ENCODE results near the gene IFIH1. TPM values are rescaled to one million over a fixed set of nuclear protein-coding genes. Genes with fewer than 3 reads are reported as not detected.
A peak's percentile ranks its signal among the peaks of the same experiment; 100 is the strongest.

IFIH1 gene
- total and polyA plus RNA-seq, 9 of the 15 experiments (the other 6 are each of a cell fraction or from before 2014, with no cell fraction given), result 0.15 to 1.2 (median 0.60) TPM; not detected in 1

GRCh38 chr2:162318328-162319180, at the start of gene IFIH1 (continued):
- TF ChIP-seq BRF2 (IDR thresholded peaks at IDR 0.05; ENCODE audit: borderline replicate concordance, insufficient read depth, insufficient read length), result no peak
- TF ChIP-seq ZNF76 (CRISPR knock-in tag; IDR thresholded peaks at IDR 0.05; ENCODE audit: borderline replicate concordance), result no peak
- peak; percentile 21; the same call in 1 of the 2 replicates for TF ChIP-seq L3MBTL2 (IDR thresholded peaks at IDR 0.05)
- 0 out of 4 replicates have a peak, but pooled peaks of 1 of the 2 experiments have one; percentile 30 for TF ChIP-seq TEAD1 (CRISPR knock-in tag; IDR thresholded peaks at IDR 0.05)
- no peak for TF ChIP-seq EZH2 (IDR thresholded peaks at IDR 0.05; ENCODE audit: borderline replicate concordance, low read depth, low read length)
- TF ChIP-seq CBX1 (IDR thresholded peaks at IDR 0.05; ENCODE audit: low read depth), result no peak
- no peak for TF ChIP-seq KDM2B (CRISPR knock-in tag; IDR thresholded peaks at IDR 0.05)
- TF ChIP-seq, protein P1, sequence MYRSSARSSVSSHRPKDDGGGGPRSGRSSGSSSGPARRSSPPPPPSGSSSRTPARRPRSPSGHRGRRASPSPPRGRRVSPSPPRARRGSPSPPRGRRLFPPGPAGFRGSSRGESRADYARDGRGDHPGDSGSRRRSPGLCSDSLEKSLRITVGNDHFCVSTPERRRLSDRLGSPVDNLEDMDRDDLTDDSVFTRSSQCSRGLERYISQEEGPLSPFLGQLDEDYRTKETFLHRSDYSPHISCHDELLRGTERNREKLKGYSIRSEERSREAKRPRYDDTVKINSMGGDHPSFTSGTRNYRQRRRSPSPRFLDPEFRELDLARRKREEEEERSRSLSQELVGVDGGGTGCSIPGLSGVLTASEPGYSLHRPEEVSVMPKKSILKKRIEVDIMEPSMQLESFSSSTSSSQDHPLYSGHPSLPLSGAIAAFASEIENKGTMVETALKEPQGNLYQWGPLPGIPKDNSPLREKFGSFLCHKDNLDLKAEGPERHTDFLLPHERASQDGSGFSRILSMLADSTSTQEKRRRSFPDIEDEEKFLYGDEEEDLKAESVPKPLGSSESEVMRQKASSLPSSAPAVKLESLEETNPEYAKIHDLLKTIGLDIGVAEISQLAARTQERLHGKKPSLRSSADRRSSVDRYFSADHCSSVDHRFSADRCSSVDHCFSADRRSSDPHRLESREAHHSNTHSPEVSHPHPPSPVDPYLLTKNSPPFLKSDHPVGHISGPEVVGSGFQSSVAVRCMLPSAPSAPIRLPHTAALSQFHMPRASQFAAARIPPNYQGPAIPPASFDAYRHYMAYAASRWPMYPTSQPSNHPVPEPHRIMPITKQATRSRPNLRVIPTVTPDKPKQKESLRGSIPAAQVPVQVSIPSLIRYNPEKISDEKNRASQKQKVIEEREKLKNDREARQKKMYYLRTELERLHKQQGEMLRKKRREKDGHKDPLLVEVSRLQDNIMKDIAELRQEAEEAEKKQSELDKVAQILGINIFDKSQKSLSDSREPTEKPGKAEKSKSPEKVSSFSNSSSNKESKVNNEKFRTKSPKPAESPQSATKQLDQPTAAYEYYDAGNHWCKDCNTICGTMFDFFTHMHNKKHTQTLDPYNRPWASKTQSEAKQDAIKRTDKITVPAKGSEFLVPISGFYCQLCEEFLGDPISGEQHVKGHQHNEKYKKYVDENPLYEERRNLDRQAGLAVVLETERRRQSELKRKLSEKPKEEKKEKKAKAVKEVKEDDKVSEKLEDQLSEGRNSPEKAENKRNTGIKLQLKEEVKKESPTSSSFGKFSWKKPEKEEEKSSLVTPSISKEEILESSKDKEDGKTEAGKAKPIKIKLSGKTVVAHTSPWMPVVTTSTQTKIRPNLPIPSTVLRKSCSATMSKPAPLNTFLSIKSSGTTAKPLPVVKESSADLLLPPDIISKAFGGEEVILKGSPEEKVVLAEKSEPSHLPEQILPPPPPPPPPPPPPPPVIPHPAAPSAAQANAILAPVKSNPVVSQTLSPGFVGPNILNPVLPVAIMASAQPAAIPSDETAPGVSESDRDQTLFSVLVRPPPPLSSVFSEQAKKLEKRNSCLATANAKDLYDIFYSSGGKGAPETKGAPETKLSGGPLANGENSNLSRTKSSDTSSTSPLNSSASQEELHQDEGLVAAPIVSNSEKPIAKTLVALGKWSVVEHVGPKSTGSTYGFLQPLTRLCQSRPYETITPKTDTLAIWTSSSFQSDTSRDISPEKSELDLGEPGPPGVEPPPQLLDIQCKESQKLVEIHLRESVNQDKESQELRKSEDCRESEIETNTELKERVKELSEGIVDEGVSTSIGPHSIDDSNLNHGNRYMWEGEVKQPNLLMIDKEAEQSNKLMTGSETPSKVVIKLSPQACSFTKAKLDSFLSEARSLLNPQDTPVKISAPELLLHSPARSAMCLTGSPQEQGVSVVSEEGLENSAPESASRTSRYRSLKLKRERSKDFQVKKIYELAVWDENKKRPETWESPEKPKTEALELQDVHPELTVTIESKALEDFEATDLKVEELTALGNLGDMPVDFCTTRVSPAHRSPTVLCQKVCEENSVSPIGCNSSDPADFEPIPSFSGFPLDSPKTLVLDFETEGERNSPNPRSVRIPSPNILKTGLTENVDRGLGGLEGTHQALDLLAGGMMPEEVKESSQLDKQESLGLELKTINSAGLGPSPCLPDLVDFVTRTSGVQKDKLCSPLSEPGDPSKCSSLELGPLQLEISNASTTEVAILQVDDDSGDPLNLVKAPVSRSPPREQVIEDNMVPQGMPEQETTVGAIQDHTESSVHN (IDR thresholded peaks at IDR 0.05; ENCODE audit: borderline replicate concordance in 1 of 2, low read depth in 1 of 2), result no peak
- TF ChIP-seq IRF2 (CRISPR knock-in tag; IDR thresholded peaks at IDR 0.05), result peak; percentile 75
- no peak for TF ChIP-seq ADNP (tag; IDR thresholded peaks at IDR 0.05)
- peak; percentile 30; the same call in 1 of the 2 replicates for TF ChIP-seq RBFOX2 (IDR thresholded peaks at IDR 0.05; ENCODE audit: low read depth, low read length)
- no peak for TF ChIP-seq SMAD4 (CRISPR knock-in tag; conservative IDR thresholded peaks at IDR 0.05)
- no peak for TF ChIP-seq ZNF354B (CRISPR knock-in tag; IDR thresholded peaks at IDR 0.05)
- no peak for TF ChIP-seq TRIM25 (IDR thresholded peaks at IDR 0.05; ENCODE audit: borderline replicate concordance)
- peak; percentile 27 to 28; a peak in 2 of 4 replicates for TF ChIP-seq MAZ (CRISPR knock-in tag; conservative IDR thresholded peaks at IDR 0.05 in 1 of 2, IDR thresholded peaks at IDR 0.05 in 1 of 2)
- no peak for TF ChIP-seq HNRNPUL1 (IDR thresholded peaks at IDR 0.05; ENCODE audit: low read length)

Data from K562 (cell line).